ENCODE results near the gene ITGB5.

The ITGB5 gene

GRCh38 chr3:124781476-124782376 is 105.4 kb downstream of the ITGB5 start:
- H3K4me3 ChIP-seq (ENCODE audit: severe bottlenecking): no peak overlapping the region
- H3K27ac ChIP-seq (ENCODE audit: poor library complexity, severe bottlenecking): no peak overlapping the region
- 0 out of 2 replicates have a peak, but pooled peaks cover 1% of the 10 kb centered on the region for H3K36me3 ChIP-seq (ENCODE audit: low read depth)

GRCh38 chr3:124780761-124781475 is 106.2 kb downstream of the ITGB5 start:
- Histone ChIP-seq H3K4me1 (ENCODE audit: insufficient read depth, poor library complexity, severe bottlenecking) (no peaks in the 10 kb centered on the region), H3K27me3 (ENCODE audit: insufficient read depth, poor library complexity, severe bottlenecking) (no peaks in the 10 kb centered on the region)

More at GRCh38 chr3:124781476-124782376, 105.4 kb downstream of the ITGB5 start:
- no peak for ATAC-seq (ENCODE audit: low read depth)
- Histone ChIP-seq H3K27me3 (ENCODE audit: insufficient read depth, poor library complexity, severe bottlenecking) (no peaks in the 10 kb centered on the region), H3K9me3 (ENCODE audit: severe bottlenecking) (no peaks in the 10 kb centered on the region), H3K4me1 (ENCODE audit: insufficient read depth, poor library complexity, severe bottlenecking) (no peaks in the 10 kb centered on the region)
- no peak for DNase-seq (ENCODE audit: low spot score)
- no peak for TF ChIP-seq CTCF (IDR thresholded peaks at IDR 0.05; ENCODE audit: poor library complexity, severe bottlenecking)

GRCh38 chr3:124780356-124780755 is 106.8 kb downstream of the ITGB5 start:
- no peak for TF ChIP-seq CTCF (IDR thresholded peaks at IDR 0.05; ENCODE audit: poor library complexity, severe bottlenecking)
- no peaks in the 10 kb centered on the region for H3K27me3 ChIP-seq (ENCODE audit: insufficient read depth, poor library complexity, severe bottlenecking)
- H3K9me3 ChIP-seq (ENCODE audit: severe bottlenecking): no peaks in the 10 kb centered on the region
- no peak overlapping the region for H3K27ac ChIP-seq (ENCODE audit: poor library complexity, severe bottlenecking)
- no peaks in the 10 kb centered on the region for H3K4me1 ChIP-seq (ENCODE audit: insufficient read depth, poor library complexity, severe bottlenecking)
- no peak for ATAC-seq (ENCODE audit: low read depth)
- no peak for DNase-seq (ENCODE audit: low spot score)
- no peaks in the 10 kb centered on the region for H3K36me3 ChIP-seq (ENCODE audit: low read depth)
- no peak overlapping the region for H3K4me3 ChIP-seq (ENCODE audit: severe bottlenecking)

More at GRCh38 chr3:124780761-124781475, 106.2 kb downstream of the ITGB5 start:
- DNase-seq (ENCODE audit: low spot score) (no peak), ATAC-seq (ENCODE audit: low read depth) (no peak)
- Histone ChIP-seq H3K4me3 (ENCODE audit: severe bottlenecking) (no peak overlapping the region), H3K9me3 (ENCODE audit: severe bottlenecking) (no peaks in the 10 kb centered on the region), H3K36me3 (ENCODE audit: low read depth) (no peaks in the 10 kb centered on the region), H3K27ac (ENCODE audit: poor library complexity, severe bottlenecking) (no peak overlapping the region)
- TF ChIP-seq CTCF (IDR thresholded peaks at IDR 0.05; ENCODE audit: poor library complexity, severe bottlenecking): no peak

GRCh38 chr3:124779751-124780191 is 107.4 kb downstream of the ITGB5 start:
- ATAC-seq (ENCODE audit: low read depth) (no peak), DNase-seq (ENCODE audit: low spot score) (no peak)
- Histone ChIP-seq H3K36me3 (ENCODE audit: low read depth) (no peaks in the 10 kb centered on the region), H3K27ac (ENCODE audit: poor library complexity, severe bottlenecking) (no peak overlapping the region), H3K27me3 (ENCODE audit: insufficient read depth, poor library complexity, severe bottlenecking) (no peaks in the 10 kb centered on the region), H3K4me3 (ENCODE audit: severe bottlenecking) (no peak overlapping the region), H3K9me3 (ENCODE audit: severe bottlenecking) (no peaks in the 10 kb centered on the region), H3K4me1 (ENCODE audit: insufficient read depth, poor library complexity, severe bottlenecking) (no peaks in the 10 kb centered on the region)
- TF ChIP-seq CTCF (IDR thresholded peaks at IDR 0.05; ENCODE audit: poor library complexity, severe bottlenecking): no peak
